Suprapubic skin (tissue), 4 donors: ENCODE measurements around the gene TNFSF11. TPM values are rescaled to one million over a fixed set of nuclear protein-coding genes. Genes with fewer than 3 reads are reported as not detected.

Source experiments
- DNase-seq, 2 donors: peaks; one replicate each; pipeline ENCODE4 v3.0.0-alpha.2; 2019; ENCODE audit warnings: low spot score in 2 of 2
- H3K27ac ChIP-seq: fragments of 200-600 bp; sonication (generic); one replicate; pipeline ENCODE4 v1.5.1; 2019
- H3K27me3 ChIP-seq: fragments of 200-600 bp; sonication (generic); one replicate; pipeline ENCODE4 v1.5.1; 2019
- H3K36me3 ChIP-seq: fragments of 200-600 bp; sonication (generic); one replicate; pipeline ENCODE4 v1.5.1; 2019
- H3K4me1 ChIP-seq: fragments of 200-600 bp; sonication (generic); one replicate; pipeline ENCODE4 v1.5.1; 2019
- H3K4me3 ChIP-seq: fragments of 200-600 bp; sonication (generic); one replicate; pipeline ENCODE4 v1.5.1; 2019; ENCODE audit warnings: mild to moderate bottlenecking
- H3K9me3 ChIP-seq: fragments of 200-600 bp; sonication (generic); one replicate; pipeline ENCODE4 v1.5.1; 2019
- EP300 ChIP-seq: sonication (generic); formaldehyde crosslinking; IDR thresholded peaks from one replicate; pipeline ENCODE4 v1.6.1; 2017; ENCODE audit warnings: antibody characterized with exemption
- POLR2A ChIP-seq, 2 donors: fragments of 450-650 bp; IDR thresholded peaks; one replicate each; pipeline ENCODE4 v1.6.1; 2017; ENCODE audit warnings: antibody characterized with exemption in 2 of 2, mild to moderate bottlenecking in 2 of 2, moderate library complexity in 2 of 2
- POLR2AphosphoS5 ChIP-seq, 3 donors: sonication (generic); formaldehyde crosslinking; IDR thresholded peaks; one replicate each; pipeline ENCODE4 v1.6.1; 2017; ENCODE audit warnings: antibody characterized with exemption in 3 of 3
- WGBS: methylation state at CpG from one replicate; pipeline ENCODE4 v1.1.5; 2018; 5-methylcytosine and 5-hydroxymethylcytosine counted together
- total RNA-seq, 4 donors: library from RNA; depleted of rRNA; stranded (reverse); fragments of >200 nt; gene quantifications; one replicate each; pipeline ENCODE4 v1.1.0, GENCODE V29; 2016
- TF ChIP-seq, protein P1 (sequence below), 2 donors: fragments of 200-600 bp in 1 of 2; fragments of 450-650 bp in 1 of 2; sonication (generic) in 1 of 2; IDR thresholded peaks; one replicate each; pipeline ENCODE4 v1.5.1; 2016 to 2019; ENCODE audit warnings: antibody characterized with exemption in 2 of 2, mild to moderate bottlenecking in 1 of 2, moderate library complexity in 1 of 2

The TNFSF11 gene
- total RNA-seq, 4 donors from 2014 or later: 0.62 TPM; not detected in 3

GRCh38 chr13:42654722-42655121, 80.8 kb downstream of the TNFSF11 start:
- Histone ChIP-seq H3K4me3 (no peak overlapping the region), H3K27ac (no peak overlapping the region), H3K36me3 (no peaks in the 10 kb centered on the region), H3K4me1 (no peaks in the 10 kb centered on the region), H3K9me3 (no peaks in the 10 kb centered on the region), H3K27me3 (no peaks in the 10 kb centered on the region)
- no peak for DNase-seq
- 27% methylated on average over 1 of the region's 1 CpG for WGBS
- TF ChIP-seq, protein P1, sequence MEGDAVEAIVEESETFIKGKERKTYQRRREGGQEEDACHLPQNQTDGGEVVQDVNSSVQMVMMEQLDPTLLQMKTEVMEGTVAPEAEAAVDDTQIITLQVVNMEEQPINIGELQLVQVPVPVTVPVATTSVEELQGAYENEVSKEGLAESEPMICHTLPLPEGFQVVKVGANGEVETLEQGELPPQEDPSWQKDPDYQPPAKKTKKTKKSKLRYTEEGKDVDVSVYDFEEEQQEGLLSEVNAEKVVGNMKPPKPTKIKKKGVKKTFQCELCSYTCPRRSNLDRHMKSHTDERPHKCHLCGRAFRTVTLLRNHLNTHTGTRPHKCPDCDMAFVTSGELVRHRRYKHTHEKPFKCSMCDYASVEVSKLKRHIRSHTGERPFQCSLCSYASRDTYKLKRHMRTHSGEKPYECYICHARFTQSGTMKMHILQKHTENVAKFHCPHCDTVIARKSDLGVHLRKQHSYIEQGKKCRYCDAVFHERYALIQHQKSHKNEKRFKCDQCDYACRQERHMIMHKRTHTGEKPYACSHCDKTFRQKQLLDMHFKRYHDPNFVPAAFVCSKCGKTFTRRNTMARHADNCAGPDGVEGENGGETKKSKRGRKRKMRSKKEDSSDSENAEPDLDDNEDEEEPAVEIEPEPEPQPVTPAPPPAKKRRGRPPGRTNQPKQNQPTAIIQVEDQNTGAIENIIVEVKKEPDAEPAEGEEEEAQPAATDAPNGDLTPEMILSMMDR (IDR thresholded peaks at IDR 0.05): no peak
- no peak for TF ChIP-seq POLR2A (IDR thresholded peaks at IDR 0.05)
- no peak for TF ChIP-seq POLR2AphosphoS5 (IDR thresholded peaks at IDR 0.05)
- no peak for TF ChIP-seq EP300

- no peak overlapping the region for H3K4me3 ChIP-seq
- H3K4me1 ChIP-seq: no peaks in the 10 kb centered on the region
- DNase-seq: no peak
- TF ChIP-seq, protein P1 (IDR thresholded peaks at IDR 0.05): no peak
- TF ChIP-seq POLR2AphosphoS5 (IDR thresholded peaks at IDR 0.05) (no peak), POLR2A (IDR thresholded peaks at IDR 0.05) (no peak), EP300 (no peak)
- H3K27me3 ChIP-seq: no peaks in the 10 kb centered on the region
- H3K36me3 ChIP-seq: no peaks in the 10 kb centered on the region
- H3K27ac ChIP-seq: no peak overlapping the region
- H3K9me3 ChIP-seq: no peaks in the 10 kb centered on the region
- 15% methylated on average over 1 of the region's 1 CpG for WGBS
Observed at GRCh38 chr13:42656161-42656560, 82.2 kb downstream of the TNFSF11 start.

DNA sequence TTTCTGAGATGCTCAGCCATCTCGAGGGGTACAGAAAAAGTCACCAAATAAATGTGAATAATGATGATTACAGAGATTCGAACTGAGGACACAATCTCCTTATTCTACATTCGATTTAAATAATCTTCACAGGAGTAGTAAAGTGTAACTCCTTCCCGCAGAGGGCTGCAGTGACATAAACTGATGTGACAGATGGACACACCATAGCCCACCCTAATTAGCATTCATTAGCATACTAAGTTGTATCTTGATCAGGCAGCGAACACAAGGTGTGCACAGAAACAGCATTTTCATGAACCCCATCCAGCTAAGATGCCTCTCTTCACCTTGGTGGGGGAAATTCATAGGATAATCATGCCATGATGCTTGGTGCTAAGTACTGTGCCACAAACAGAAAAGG, 83.0 kb downstream of the TNFSF11 start:
- no peaks in the 10 kb centered on the region for H3K9me3 ChIP-seq
- no peaks in the 10 kb centered on the region for H3K27me3 ChIP-seq
- H3K4me1 ChIP-seq: no peaks in the 10 kb centered on the region
- TF ChIP-seq, protein P1 (IDR thresholded peaks at IDR 0.05): no peak
- TF ChIP-seq POLR2AphosphoS5 (IDR thresholded peaks at IDR 0.05): no peak
- no peak for TF ChIP-seq POLR2A (IDR thresholded peaks at IDR 0.05)
- no peak for TF ChIP-seq EP300
- 90% methylated on average over 5 of the region's 5 CpGs for WGBS
- H3K4me3 ChIP-seq: no peak overlapping the region
- H3K27ac ChIP-seq: no peak overlapping the region
- DNase-seq: no peak
- no peaks in the 10 kb centered on the region for H3K36me3 ChIP-seq

Other genes with a start within 250 kb of the TNFSF11 start
- gene FAM216B, start 207.4 kb downstream of the TNFSF11 start, total RNA-seq: not detected